HepG2 (cell line): ENCODE measurements around the gene SLC8B1.

ENCODE experiments used
- EHMT2 ChIP-seq: fragments of 200-600 bp; sonication (generic); IDR thresholded peaks from 2 replicates; pipeline ENCODE4 v1.7.0; 2017; ENCODE audit warnings: antibody characterized with exemption, low read depth, low read length, borderline replicate concordance
- KDM5A ChIP-seq: fragments of 200-600 bp; sonication (generic); IDR thresholded peaks from 2 replicates; pipeline ENCODE4 v1.7.0; 2018; ENCODE audit warnings: antibody characterized with exemption, mild to moderate bottlenecking, low read length, borderline replicate concordance
- NAIF1 ChIP-seq: sonication (generic); formaldehyde crosslinking; IDR thresholded peaks from 2 replicates; pipeline ENCODE4 v1.5.0; 2020; ENCODE audit warnings: mild to moderate bottlenecking, missing genetic modification reagents, borderline replicate concordance
- ZBTB49 ChIP-seq: sonication (generic); formaldehyde crosslinking; IDR thresholded peaks from 2 replicates; pipeline ENCODE4 v1.4.0; 2020; ENCODE audit warnings: missing genetic modification reagents, borderline replicate concordance
- ZNF274 ChIP-seq: sonication (generic); formaldehyde crosslinking; IDR thresholded peaks from 2 replicates; pipeline ENCODE4 v1.5.1; 2020; ENCODE audit warnings: mild to moderate bottlenecking, missing genetic modification reagents

- TF ChIP-seq ZNF274 (CRISPR knock-in tag) (no peak), NAIF1 (CRISPR knock-in tag) (no peak), ZBTB49 (CRISPR knock-in tag) (no peak), EHMT2 (no peak), KDM5A (no peak)
Measured at GRCh38 chr12:113261847-113262470, 73.0 kb downstream of the SLC8B1 start.
